Smooth muscle cell (in vitro differentiated cells): Measurements from ENCODE around the gene GYS1. TPM values are rescaled to one million over a fixed set of nuclear protein-coding genes. Genes with fewer than 3 reads are reported as not detected.

Experiments used
- DNase-seq: peaks from one replicate; lab custom pipeline; 2025; ENCODE audit not compliant: unreplicated experiment; lab: John Stamatoyannopoulos, UW
- H2AFZ ChIP-seq: fragments of 200-600 bp; sonication (generic); 2 replicates; pipeline ENCODE4 v1.6.0; 2016; ENCODE audit warnings: antibody characterized with exemption, low read depth, mild to moderate bottlenecking
- H3F3A ChIP-seq: fragments of 200-600 bp; sonication (generic); 2 replicates; pipeline ENCODE4 v1.6.0; 2017; ENCODE audit warnings: antibody characterized with exemption, low read depth
- H3K27ac ChIP-seq: fragments of 200-600 bp; sonication (generic); 2 replicates; pipeline ENCODE4 v1.5.1; 2016; ENCODE audit warnings: low read depth, mild to moderate bottlenecking
- H3K27me3 ChIP-seq: fragments of 200-600 bp; sonication (generic); 2 replicates; pipeline ENCODE4 v1.6.1; 2016; ENCODE audit warnings: low read depth, mild to moderate bottlenecking
- H3K36me3 ChIP-seq: fragments of 200-600 bp; sonication (generic); 2 replicates; pipeline ENCODE4 v1.5.1; 2016; ENCODE audit warnings: low read depth
- H3K4me1 ChIP-seq: fragments of 200-600 bp; sonication (generic); 2 replicates; pipeline ENCODE4 v1.5.1; 2016; ENCODE audit warnings: low read depth
- H3K4me2 ChIP-seq: fragments of 200-600 bp; sonication (generic); 2 replicates; pipeline ENCODE4 v1.6.0; 2016; ENCODE audit warnings: mild to moderate bottlenecking
- H3K4me3 ChIP-seq: fragments of 200-600 bp; sonication (generic); 2 replicates; pipeline ENCODE4 v1.5.1; 2016; ENCODE audit warnings: mild to moderate bottlenecking
- H3K79me2 ChIP-seq: fragments of 200-600 bp; sonication (generic); 2 replicates; pipeline ENCODE4 v1.6.0; 2016; ENCODE audit warnings: low read depth, mild to moderate bottlenecking
- H3K9ac ChIP-seq: fragments of 200-600 bp; sonication (generic); 2 replicates; pipeline ENCODE4 v1.6.0; 2016; ENCODE audit warnings: low read depth
- H3K9me3 ChIP-seq: fragments of 200-600 bp; sonication (generic); replicated peaks from 2 replicates; pipeline ENCODE4 v1.5.1; 2016; ENCODE audit warnings: low read depth
- H4K20me1 ChIP-seq: fragments of 200-600 bp; sonication (generic); 2 replicates; pipeline ENCODE4 v1.6.0; 2016; ENCODE audit warnings: low read depth
- WGBS: methylation state at CpG from one replicate; pipeline ENCODE4 v1.1.7; 2016; ENCODE audit warnings: low lambda C conversion rate; 5-methylcytosine and 5-hydroxymethylcytosine counted together
- polyA plus RNA-seq: library from polyadenylated mRNA; unstranded; fragments of >200 nt; fragmentation: Nextera tagmentation; extraction: Ambion mirVana; gene quantifications from 2 replicates; pipeline ENCODE4 v1.2.1, GENCODE V29; 2016
- total RNA-seq: library from RNA; depleted of rRNA; stranded (reverse); fragments of >200 nt; gene quantifications from 2 replicates; pipeline ENCODE4 v1.2.3, GENCODE V29; 2014
- TF ChIP-seq, protein P1 (sequence below): fragments of 200-600 bp; sonication (generic); IDR thresholded peaks from 2 replicates; pipeline ENCODE4 v1.5.1; 2017; ENCODE audit warnings: borderline replicate concordance, mild to moderate bottlenecking, antibody characterized with exemption; ENCODE audit not compliant: insufficient read depth, poor library complexity, severe bottlenecking

The GYS1 gene
- total and polyA plus RNA-seq, 2 experiments from 2014 or later = 58.1 to 82.6 TPM

DNA sequence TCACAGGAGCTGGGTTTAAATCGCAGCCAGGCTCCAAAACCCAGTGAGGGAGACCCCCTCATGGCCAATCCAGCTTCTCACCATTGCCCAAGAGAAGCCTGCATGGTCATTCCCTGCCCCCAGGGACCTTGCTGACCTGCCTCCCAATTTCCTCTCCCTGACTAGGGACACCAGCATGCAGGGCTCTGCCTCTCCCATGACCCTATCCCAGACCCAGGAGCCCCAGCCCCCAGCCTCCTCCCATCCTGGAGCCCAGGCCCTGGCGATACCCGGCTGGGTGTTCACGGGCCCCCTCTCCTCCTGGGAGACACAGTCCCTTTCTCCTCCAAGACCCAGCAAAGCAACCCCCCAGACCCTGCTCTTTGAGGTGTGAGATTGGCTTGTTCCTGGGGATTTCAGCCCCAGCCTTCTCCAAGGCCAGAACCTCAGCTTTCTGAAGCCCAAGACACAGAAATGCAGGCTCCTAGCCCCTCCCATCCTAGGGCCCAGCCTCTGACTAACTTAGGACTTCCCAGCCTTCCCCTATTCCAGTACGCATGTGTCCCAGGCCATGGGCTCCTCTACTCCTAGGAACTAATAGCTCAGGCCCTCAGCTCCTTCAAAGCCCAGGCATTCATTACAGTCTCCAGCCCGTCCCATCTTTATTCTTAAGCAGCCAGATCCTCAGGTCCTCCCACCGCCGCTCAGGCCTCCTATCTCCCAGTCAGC, 1.1 kb downstream of the GYS1 start:
- Histone ChIP-seq H3K27me3 (no peaks in the 10 kb centered on the region), H3K79me2 (peaks cover 69% of the 10 kb centered on the region), H4K20me1 (peaks cover 44% of the 10 kb centered on the region), H3F3A (no peaks in the 10 kb centered on the region), H3K4me1 (peaks cover 16% of the 10 kb centered on the region), H3K4me3 (peak overlapping the region; percentile 86), H3K36me3 (no peaks in the 10 kb centered on the region), H3K27ac (peak overlapping the region; percentile 82), H3K4me2 (peak overlapping the region; percentile 92), H3K9ac (peak overlapping the region; percentile 84), H3K9me3 (no peaks in the 10 kb centered on the region), H2AFZ (peak overlapping the region; percentile 30)
- 33% methylated on average over 8 of the region's 8 CpGs for WGBS
- TF ChIP-seq, protein P1, sequence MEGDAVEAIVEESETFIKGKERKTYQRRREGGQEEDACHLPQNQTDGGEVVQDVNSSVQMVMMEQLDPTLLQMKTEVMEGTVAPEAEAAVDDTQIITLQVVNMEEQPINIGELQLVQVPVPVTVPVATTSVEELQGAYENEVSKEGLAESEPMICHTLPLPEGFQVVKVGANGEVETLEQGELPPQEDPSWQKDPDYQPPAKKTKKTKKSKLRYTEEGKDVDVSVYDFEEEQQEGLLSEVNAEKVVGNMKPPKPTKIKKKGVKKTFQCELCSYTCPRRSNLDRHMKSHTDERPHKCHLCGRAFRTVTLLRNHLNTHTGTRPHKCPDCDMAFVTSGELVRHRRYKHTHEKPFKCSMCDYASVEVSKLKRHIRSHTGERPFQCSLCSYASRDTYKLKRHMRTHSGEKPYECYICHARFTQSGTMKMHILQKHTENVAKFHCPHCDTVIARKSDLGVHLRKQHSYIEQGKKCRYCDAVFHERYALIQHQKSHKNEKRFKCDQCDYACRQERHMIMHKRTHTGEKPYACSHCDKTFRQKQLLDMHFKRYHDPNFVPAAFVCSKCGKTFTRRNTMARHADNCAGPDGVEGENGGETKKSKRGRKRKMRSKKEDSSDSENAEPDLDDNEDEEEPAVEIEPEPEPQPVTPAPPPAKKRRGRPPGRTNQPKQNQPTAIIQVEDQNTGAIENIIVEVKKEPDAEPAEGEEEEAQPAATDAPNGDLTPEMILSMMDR = no peak
- DNase-seq = no peak

DNA sequence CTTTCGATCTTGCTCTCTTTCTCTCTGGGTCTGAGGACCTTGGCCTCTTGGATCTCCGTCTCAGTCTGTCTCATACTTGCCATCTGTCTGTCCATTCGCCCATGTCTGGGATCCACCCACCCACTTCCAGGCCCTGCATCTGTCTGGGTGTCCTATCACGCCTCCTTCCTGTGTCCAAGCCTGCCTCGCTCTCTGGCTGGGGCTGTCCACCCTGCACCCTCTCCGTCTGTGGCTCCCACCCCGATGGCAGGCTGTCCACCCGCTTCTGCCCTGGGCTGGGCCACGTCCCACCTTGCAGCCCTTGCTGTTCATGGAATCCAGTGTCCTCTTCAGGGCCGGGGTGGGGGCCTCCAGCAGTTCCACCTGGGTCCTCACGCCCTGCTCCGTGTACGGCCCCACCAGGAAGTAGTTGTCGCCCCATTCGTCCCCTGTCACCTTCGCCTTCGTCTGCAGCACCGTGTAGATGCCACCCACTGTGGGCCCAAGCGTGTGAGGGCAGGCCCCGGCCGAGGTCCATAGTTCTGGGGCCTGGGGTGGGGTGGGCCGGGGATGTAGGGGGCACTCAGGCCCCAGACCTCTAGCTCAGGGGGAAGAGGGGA, 2.0 kb downstream of the GYS1 start:
- H3K27ac ChIP-seq = peak overlapping the region; percentile 82
- no peaks in the 10 kb centered on the region for H3K27me3 ChIP-seq
- TF ChIP-seq, protein P1 = no peak
- H3K4me2 ChIP-seq = peak overlapping the region; percentile 92
- no peaks in the 10 kb centered on the region for H3F3A ChIP-seq
- no peaks in the 10 kb centered on the region for H3K9me3 ChIP-seq
- peak overlapping the region; percentile 84 for H3K9ac ChIP-seq
- no peaks in the 10 kb centered on the region for H3K36me3 ChIP-seq
- peaks cover 41% of the 10 kb centered on the region for H4K20me1 ChIP-seq
- no peak for DNase-seq
- WGBS = 92% methylated on average over 21 of the region's 22 CpGs
- peak overlapping the region; percentile 86 for H3K4me3 ChIP-seq
- no peak overlapping the region for H2AFZ ChIP-seq
- peaks cover 60% of the 10 kb centered on the region for H3K79me2 ChIP-seq
- peaks cover 16% of the 10 kb centered on the region for H3K4me1 ChIP-seq

DNA sequence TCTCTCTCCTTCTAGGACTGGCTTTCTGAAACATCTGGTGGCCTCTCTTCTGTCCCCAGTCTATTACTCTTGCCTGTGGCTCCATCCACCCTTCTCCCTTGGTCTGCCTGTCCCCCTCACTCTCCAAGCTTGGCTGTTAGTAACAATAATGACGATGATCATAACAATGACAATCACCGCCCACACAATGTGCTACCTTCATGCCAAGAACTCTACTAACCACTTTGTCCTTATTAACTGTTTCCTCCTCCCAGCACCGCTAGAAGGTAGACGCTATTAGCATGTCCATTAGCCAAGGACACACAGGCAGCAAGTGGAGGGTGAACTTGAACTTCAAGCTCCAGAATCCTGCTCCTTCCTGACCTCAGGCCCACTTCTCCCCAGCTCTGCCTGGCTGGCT, 2.7 kb downstream of the GYS1 start:
- no peak overlapping the region for H3K9ac ChIP-seq
- H3K4me3 ChIP-seq = no peak overlapping the region
- no peaks in the 10 kb centered on the region for H3K36me3 ChIP-seq
- H3K79me2 ChIP-seq = peaks cover 52% of the 10 kb centered on the region
- no peaks in the 10 kb centered on the region for H3K27me3 ChIP-seq
- peaks cover 16% of the 10 kb centered on the region for H3K4me1 ChIP-seq
- no peaks in the 10 kb centered on the region for H3F3A ChIP-seq
- no peak overlapping the region for H2AFZ ChIP-seq
- peak overlapping the region; percentile 26 for H3K4me2 ChIP-seq
- no peaks in the 10 kb centered on the region for H3K9me3 ChIP-seq
- TF ChIP-seq, protein P1 = no peak
- 84% methylated on average over 4 of the region's 4 CpGs for WGBS
- peak overlapping the region; percentile 37 for H3K27ac ChIP-seq
- peaks cover 46% of the 10 kb centered on the region for H4K20me1 ChIP-seq
- no peak for DNase-seq
